ENCODE results near the gene ZNF780A.

Gene ZNF780A

GRCh38 chr19:40055832-40056504, 34.8 kb downstream of the ZNF780A start, which contains the start of gene ZNF780B (continued):
- TF ChIP-seq OVOL3 (tag by site-specific recombination; IDR thresholded peaks at IDR 0.05) = no peak
- TF ChIP-seq ZNF184 (tag by site-specific recombination; IDR thresholded peaks at IDR 0.05) = 0 out of 2 replicates have a peak, but pooled peaks have one; percentile 17
- TF ChIP-seq KLF16 (tag by site-specific recombination; IDR thresholded peaks at IDR 0.05) = peak; percentile 94
- TF ChIP-seq ZNF18 (tag by site-specific recombination; IDR thresholded peaks at IDR 0.05) = peak; percentile 41; the same call in 1 of the 2 replicates
- peak; percentile 88 for TF ChIP-seq ZNF692 (tag by site-specific recombination; IDR thresholded peaks at IDR 0.05)
- TF ChIP-seq ZNF155 (tag by site-specific recombination; IDR thresholded peaks at IDR 0.05) = no peak
- TF ChIP-seq ZNF214 (tag by site-specific recombination; IDR thresholded peaks at IDR 0.05; ENCODE audit: borderline replicate concordance) = no peak
- TF ChIP-seq BCL11A (tag by site-specific recombination; IDR thresholded peaks at IDR 0.05; ENCODE audit: low read depth) = no peak
- TF ChIP-seq ZNF239 (tag by site-specific recombination; IDR thresholded peaks at IDR 0.05) = no peak
- TF ChIP-seq SP2 (tag by site-specific recombination; IDR thresholded peaks at IDR 0.05) = peak; percentile 53; the same call in 1 of the 2 replicates
- no peak; the same call in 1 of the 2 replicates for TF ChIP-seq ZNF157 (tag by site-specific recombination; IDR thresholded peaks at IDR 0.05)

GRCh38 chr19:40055049-40055448, 35.7 kb downstream of the ZNF780A start:
- peak overlapping the region; percentile 64 for H3K4me3 ChIP-seq (ENCODE audit: low read depth, low read length)
- no peak overlapping the region for H3K27ac ChIP-seq (ENCODE audit: extremely low read depth, low read depth, low read length)
- TF ChIP-seq ZNF239 (tag by site-specific recombination; IDR thresholded peaks at IDR 0.05) = no peak
- no peak for TF ChIP-seq ZNF549 (tag by site-specific recombination; IDR thresholded peaks at IDR 0.05)
- no peak for TF ChIP-seq SALL2 (tag by site-specific recombination; IDR thresholded peaks at IDR 0.05; ENCODE audit: borderline replicate concordance)
- no peak for TF ChIP-seq ZNF140 (tag by site-specific recombination; IDR thresholded peaks at IDR 0.05)
- no peak for TF ChIP-seq GLIS1 (tag by site-specific recombination; IDR thresholded peaks at IDR 0.05)
- TF ChIP-seq ZSCAN4 (tag by site-specific recombination; IDR thresholded peaks at IDR 0.05) = no peak
- TF ChIP-seq ZNF157 (tag by site-specific recombination; IDR thresholded peaks at IDR 0.05) = no peak
- no peak for TF ChIP-seq ZNF280C (tag by site-specific recombination; IDR thresholded peaks at IDR 0.05)
- no peak for TF ChIP-seq ZNF623 (tag by site-specific recombination; IDR thresholded peaks at IDR 0.05)
- no peak for TF ChIP-seq ZNF488 (tag by site-specific recombination; IDR thresholded peaks at IDR 0.05)
- no peak for TF ChIP-seq ZNF548 (tag by site-specific recombination; IDR thresholded peaks at IDR 0.05)
- TF ChIP-seq ATF2 (tag by site-specific recombination; IDR thresholded peaks at IDR 0.05; ENCODE audit: low read depth) = no peak
- H3K4me1 ChIP-seq (ENCODE audit: control insufficient read depth, insufficient read depth, low read length) = peaks cover 16% of the 10 kb centered on the region; the same call in 1 of the 2 replicates
- H3K9me3 ChIP-seq (ENCODE audit: control insufficient read depth, insufficient read depth, low read depth, low read length) = peaks cover 39% of the 10 kb centered on the region
- peaks cover 7 to 45% of the 10 kb centered on the region in 2 experiments for H3K36me3 ChIP-seq (ENCODE audit: control insufficient read depth in 2 of 2, insufficient read depth in 1 of 2, low read length in 2 of 2)
- ChIA-PET POLR2A (interaction anchor here (1.8 to 2.3 kb wide), 3 partner anchors 11 to 85 kb away, joined by 8 to 11 read pairs (median 9); partner anchors contain the start of genes PSMC4 and ZNF780A), CTCF (interaction anchor here (2.3 kb wide), 1 partner anchor 110 kb away, joined by 9 read pairs; no protein-coding TSS in a partner anchor)

Data from HEK293 (cell line).